Inflammatory macrophage treated with lipopolysaccharide for 4 hours (primary cell): Measurements from ENCODE around the gene DGCR6.
A peak's percentile ranks its signal among the peaks of the same experiment; 100 is the strongest.
"Not testable (repeated sequence)": the region's sequence is repeated elsewhere in the genome, so short reads cannot be mapped to it uniquely, and the experiment has no call there.

Experiments used
- DNase-seq: peaks from one replicate; pipeline ENCODE4 v3.0.0-alpha.2; 2020

DGCR6 gene

GRCh38 chr22:18931905-18932652 lies 26.0 kb downstream of the DGCR6 start:
- no peak for DNase-seq

DNA sequence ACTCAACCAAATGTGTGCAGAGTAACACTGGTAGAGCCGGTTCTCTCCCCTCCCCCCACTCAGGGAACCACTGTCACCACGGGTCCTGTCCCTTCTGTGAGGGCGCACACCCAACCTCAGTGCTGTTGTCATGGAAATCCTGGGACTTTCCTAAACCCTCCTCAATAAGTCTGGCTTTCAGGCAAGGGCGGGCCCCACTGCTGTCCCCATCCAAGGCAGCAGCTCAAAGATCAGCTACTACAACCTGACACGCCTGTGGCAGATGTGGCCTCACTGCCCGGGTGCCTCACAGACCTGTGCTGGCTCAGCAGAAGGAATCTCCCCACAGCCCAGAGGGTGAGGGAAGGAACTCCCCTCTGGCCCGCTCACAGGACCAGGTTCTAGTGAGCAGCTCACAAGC lies 27.8 kb downstream of the DGCR6 start:
- DNase-seq: no peak

- not testable (repeated sequence) for DNase-seq
These were observed 28.6 kb downstream of the DGCR6 start for GRCh38 chr22:18934688-18935087.

GRCh38 chr22:18935889-18936529 lies 29.9 kb downstream of the DGCR6 start, which contains the start of gene PRODH:
Gene PRODH, minus strand, starts transcription at chr22:18936293. Its CDS starts 6 bp downstream, at chr22:18936287.
- no peak for DNase-seq

GRCh38 chr22:18938691-18939090 lies 32.6 kb downstream of the DGCR6 start:
- DNase-seq: not testable (repeated sequence)

GRCh38 chr22:18947105-18947504 lies 41.0 kb downstream of the DGCR6 start:
- DNase-seq: not testable (repeated sequence)

GRCh38 chr22:18947905-18948304 lies 41.8 kb downstream of the DGCR6 start:
- no peak for DNase-seq

DNA sequence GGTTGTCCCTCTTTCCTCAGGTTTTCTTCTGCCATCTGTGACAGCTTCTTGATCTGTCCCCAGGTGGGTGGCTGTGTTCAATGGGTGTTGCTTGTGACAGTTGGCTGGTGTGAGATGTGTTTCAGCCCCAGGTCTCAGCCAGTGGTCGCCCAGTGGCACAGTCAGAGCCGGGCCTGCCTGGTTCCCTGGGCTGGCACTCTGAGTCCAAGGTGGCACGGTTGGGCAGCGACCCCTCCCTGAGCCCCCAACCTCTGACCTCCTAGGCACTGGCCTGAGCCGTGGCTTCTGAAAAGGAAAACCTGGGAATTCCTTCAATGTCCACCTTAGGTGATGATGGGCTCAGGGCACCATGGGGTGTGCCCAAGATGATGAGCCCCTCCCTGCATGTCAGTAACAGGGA lies 44.0 kb downstream of the DGCR6 start:
- no peak for DNase-seq

- no peak for DNase-seq
These were observed 45.9 kb downstream of the DGCR6 start for GRCh38 chr22:18952022-18952421.

DNA sequence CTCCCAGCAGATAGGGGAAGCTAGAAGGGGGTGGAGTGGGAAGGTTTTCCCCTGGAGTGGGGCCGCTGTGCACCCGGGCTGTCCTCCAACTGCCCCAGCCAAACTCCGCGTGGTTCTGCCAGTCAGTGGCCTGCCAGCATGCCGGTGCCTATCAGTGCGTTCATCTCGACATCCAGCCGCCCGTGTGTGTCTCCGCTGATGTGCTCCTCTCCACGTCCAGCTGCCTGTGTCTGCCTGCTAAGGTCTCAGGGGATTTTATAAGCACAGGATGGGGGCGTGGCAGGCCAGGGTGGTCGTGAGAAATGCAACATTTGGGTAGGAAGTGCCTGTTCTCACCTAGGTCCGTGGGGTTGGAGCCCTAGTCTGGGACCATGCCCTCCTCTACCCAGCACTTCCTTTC lies 47.0 kb downstream of the DGCR6 start:
- DNase-seq: not testable (repeated sequence)

- DNase-seq: peak; percentile 46
These were observed 48.3 kb downstream of the DGCR6 start for GRCh38 chr22:18954303-18954989.

- DNase-seq: no peak
These were observed 49.0 kb downstream of the DGCR6 start for GRCh38 chr22:18954990-18955571.

GRCh38 chr22:18955696-18956095 lies 49.6 kb downstream of the DGCR6 start:
- no peak for DNase-seq

DNA sequence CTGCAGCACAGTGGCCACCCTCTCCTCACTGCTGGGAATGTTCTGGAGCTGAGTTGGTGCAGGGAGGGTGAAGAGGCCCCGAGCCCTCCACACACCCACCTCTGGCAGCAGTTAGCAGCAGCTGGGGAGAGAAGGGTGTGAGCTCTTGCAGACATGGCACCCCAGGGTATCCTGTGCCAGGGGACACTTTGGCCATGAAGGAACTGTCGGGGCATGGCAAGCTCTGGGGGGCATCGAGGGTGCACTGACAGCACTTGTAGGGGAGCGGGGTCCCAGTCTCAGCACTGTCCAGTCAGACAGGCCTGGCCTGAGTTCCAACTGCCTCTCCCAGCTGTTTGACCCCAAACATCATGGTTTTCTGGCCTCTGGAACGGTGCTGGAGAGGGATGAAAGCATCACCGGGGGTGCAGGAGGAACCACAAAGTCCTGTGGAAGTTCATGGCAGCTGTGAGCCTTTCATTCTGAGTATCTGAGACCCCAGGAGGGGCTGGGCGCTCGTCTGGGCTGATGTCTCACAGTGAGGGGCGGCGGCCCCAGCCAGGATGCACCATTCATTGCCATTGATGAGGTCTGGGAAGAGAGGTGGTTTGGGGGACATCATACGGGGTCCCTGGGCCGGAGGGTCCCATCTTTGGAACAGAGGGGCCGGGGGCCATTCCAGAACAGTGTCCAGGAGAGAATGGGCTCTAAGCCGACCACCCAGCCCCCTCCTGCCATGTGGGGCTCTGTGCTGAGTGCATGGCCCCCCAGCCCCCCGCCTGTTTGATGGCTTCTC lies 50.2 kb downstream of the DGCR6 start:
- DNase-seq: not testable (repeated sequence)

- DNase-seq: not testable (repeated sequence)
These were observed 50.8 kb downstream of the DGCR6 start for GRCh38 chr22:18956956-18957355.

DNA sequence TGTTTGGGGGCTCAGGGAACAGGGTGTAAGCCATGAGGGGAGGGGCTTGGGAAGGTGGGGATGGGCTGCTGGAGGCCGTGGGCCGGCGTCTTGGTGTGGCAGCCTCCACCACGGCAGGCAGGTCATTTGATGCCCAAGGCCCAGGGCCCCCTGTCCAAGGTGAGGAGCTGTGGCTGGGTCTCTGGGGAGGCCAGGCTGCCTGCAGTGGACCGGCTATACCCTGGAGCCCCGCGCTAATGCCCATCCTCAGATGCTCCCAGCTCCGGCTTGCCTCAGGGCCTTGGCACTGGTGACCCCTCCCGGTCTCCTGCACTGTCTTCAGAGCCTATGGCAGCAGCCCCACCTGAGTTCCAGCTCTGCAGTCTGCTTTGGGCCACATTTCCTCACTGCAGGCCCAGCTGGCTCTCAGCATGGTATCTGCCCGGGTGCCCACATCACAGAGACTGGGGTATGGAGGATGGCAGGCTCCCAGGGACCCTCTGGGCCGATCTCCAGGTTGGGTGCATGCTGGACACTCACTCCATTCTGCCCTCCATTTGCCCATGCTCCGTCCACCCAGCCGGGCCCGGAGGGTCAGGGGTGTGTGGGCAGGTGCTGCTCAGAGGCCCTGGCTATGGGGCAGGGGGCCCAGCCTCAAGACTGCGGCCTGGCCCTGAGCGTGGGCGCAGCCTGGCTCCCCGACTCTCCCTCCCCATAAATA lies 51.7 kb downstream of the DGCR6 start:
- not testable (repeated sequence) for DNase-seq

- DNase-seq: not testable (repeated sequence)
These were observed 52.2 kb downstream of the DGCR6 start for GRCh38 chr22:18958321-18958705.

GRCh38 chr22:18958738-18959137 lies 52.6 kb downstream of the DGCR6 start:
- not testable (repeated sequence) for DNase-seq

GRCh38 chr22:18959266-18959665 lies 53.1 kb downstream of the DGCR6 start:
- DNase-seq: not testable (repeated sequence)

GRCh38 chr22:18959741-18960140 lies 53.6 kb downstream of the DGCR6 start:
- DNase-seq: not testable (repeated sequence)

GRCh38 chr22:18960166-18960820 lies 54.2 kb downstream of the DGCR6 start:
- DNase-seq: not testable (repeated sequence)
